Mammary epithelial cell (primary cell): ENCODE measurements around the gene STYK1.

Experiments
- EZH2 ChIP-seq: IDR thresholded peaks from 2 replicates; pipeline ENCODE4 v1.6.1; 2012; ENCODE audit warnings: low read length, inconsistent platforms, borderline replicate concordance
- TF ChIP-seq, protein P1 (sequence below), 2 donors: IDR thresholded peaks in 1 of 2; conservative IDR thresholded peaks in 1 of 2; 2 replicates each; pipeline ENCODE4 v1.5.1; 2011 to 2012; ENCODE audit warnings: inconsistent platforms in 2 of 2, low read length in 2 of 2, mild to moderate bottlenecking in 2 of 2, control low read depth in 1 of 2, low read depth in 1 of 2; ENCODE audit not compliant: insufficient read depth in 1 of 2; ENCODE audit errors: extremely low read depth in 1 of 2

DNA sequence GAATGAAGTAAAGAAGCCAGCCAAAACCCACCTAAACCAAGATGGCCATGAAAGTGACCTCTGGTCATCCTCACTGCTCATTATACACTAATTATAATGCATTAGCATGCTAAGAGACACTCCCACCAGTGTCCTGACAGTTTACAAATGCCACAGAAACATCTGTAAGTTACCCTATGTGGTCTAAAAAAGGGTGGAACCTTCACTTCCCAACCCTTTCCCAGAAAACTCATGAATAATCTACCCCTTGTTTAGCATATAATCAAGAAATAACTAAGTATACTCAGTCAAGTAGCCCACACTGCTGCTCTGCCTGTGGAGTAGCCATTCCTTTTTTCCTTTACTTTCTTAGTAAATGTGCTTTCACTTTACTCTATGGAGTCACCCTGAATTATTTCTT lies 19.8 kb downstream of the STYK1 start:
- TF ChIP-seq, protein P1, sequence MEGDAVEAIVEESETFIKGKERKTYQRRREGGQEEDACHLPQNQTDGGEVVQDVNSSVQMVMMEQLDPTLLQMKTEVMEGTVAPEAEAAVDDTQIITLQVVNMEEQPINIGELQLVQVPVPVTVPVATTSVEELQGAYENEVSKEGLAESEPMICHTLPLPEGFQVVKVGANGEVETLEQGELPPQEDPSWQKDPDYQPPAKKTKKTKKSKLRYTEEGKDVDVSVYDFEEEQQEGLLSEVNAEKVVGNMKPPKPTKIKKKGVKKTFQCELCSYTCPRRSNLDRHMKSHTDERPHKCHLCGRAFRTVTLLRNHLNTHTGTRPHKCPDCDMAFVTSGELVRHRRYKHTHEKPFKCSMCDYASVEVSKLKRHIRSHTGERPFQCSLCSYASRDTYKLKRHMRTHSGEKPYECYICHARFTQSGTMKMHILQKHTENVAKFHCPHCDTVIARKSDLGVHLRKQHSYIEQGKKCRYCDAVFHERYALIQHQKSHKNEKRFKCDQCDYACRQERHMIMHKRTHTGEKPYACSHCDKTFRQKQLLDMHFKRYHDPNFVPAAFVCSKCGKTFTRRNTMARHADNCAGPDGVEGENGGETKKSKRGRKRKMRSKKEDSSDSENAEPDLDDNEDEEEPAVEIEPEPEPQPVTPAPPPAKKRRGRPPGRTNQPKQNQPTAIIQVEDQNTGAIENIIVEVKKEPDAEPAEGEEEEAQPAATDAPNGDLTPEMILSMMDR (conservative IDR thresholded peaks at IDR 0.05 in 1 of 2, IDR thresholded peaks at IDR 0.05 in 1 of 2; ENCODE audit: extremely low read depth in 1 of 2, insufficient read depth in 1 of 2, low read depth in 1 of 2, low read length in 2 of 2): no peak
- no peak for TF ChIP-seq EZH2
